Measurements from ENCODE around the gene MBD3L4.

Gene MBD3L4

DNA sequence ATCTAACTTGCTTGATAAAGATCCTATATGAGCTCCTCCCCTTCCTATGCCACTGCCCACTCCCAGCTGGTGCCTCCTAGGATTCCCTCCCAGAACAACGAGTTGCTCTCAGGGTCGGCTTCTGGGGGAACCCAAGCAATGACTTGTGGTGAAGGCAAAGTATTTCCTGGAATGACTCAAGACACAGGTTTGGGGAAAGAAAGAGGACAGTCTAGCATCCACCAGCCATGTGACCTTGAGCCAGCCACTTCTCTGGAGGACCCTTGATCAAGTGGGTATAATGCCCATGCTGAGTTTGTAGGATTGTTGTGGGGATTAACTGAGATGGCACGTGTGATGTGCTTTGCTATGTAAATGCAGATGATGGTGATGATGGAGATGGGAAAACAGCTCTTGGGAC lies 51.7 kb downstream of the MBD3L4 start:
- DNase-seq (ENCODE audit: extremely low spot score) = no peak
- TF ChIP-seq, protein P1, sequence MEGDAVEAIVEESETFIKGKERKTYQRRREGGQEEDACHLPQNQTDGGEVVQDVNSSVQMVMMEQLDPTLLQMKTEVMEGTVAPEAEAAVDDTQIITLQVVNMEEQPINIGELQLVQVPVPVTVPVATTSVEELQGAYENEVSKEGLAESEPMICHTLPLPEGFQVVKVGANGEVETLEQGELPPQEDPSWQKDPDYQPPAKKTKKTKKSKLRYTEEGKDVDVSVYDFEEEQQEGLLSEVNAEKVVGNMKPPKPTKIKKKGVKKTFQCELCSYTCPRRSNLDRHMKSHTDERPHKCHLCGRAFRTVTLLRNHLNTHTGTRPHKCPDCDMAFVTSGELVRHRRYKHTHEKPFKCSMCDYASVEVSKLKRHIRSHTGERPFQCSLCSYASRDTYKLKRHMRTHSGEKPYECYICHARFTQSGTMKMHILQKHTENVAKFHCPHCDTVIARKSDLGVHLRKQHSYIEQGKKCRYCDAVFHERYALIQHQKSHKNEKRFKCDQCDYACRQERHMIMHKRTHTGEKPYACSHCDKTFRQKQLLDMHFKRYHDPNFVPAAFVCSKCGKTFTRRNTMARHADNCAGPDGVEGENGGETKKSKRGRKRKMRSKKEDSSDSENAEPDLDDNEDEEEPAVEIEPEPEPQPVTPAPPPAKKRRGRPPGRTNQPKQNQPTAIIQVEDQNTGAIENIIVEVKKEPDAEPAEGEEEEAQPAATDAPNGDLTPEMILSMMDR (IDR thresholded peaks at IDR 0.05; ENCODE audit: control extremely low read depth, extremely low read depth, low read depth, missing control alignments) = no peak
- ChIA-PET POLR2A (no interaction called here), CTCF (interaction anchor here (0.8 to 1.8 kb wide), 3 partner anchors 8 to 13 kb away, joined by 3 to 6 read pairs (median 3); no protein-coding TSS in a partner anchor)

DNA sequence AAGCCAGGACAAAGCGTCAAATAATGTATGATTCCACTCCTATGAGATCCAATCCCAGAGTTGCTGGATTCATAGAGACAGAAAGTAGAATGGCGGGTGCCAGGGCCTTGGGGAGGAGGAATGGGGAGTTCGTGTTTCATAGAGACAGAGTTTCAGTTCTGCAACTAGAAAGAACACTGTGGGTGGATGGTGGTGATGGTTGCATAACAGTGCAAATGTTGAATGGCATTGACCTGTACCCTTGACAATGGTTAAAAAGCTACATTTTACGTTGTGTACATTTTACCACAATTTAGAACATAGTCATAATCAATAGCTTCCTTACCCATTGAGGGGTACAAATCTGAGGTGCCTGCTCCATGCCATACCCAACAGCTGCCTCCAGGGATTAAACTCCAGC lies 52.1 kb downstream of the MBD3L4 start:
- CTCF ChIA-PET = interaction anchor here (0.8 to 1.8 kb wide), 3 partner anchors 8 to 13 kb away, joined by 3 to 6 read pairs (median 3); no protein-coding TSS in a partner anchor
- TF ChIP-seq, protein P1 (IDR thresholded peaks at IDR 0.05; ENCODE audit: control extremely low read depth, extremely low read depth, low read depth, missing control alignments) = no peak
- POLR2A ChIA-PET = no interaction called here
- no peak for DNase-seq (ENCODE audit: extremely low spot score)

Data from GM10248 (cell line).